Osteocyte (in vitro differentiated cells): ENCODE data around the gene PLCB4. TPM values are rescaled to one million over a fixed set of nuclear protein-coding genes. Genes with fewer than 3 reads are reported as not detected.
A peak's percentile ranks its signal among the peaks of the same experiment; 100 is the strongest.
"Not testable (repeated sequence)": the region's sequence is repeated elsewhere in the genome, so short reads cannot be mapped to it uniquely, and the experiment has no call there.

Experiments used
- DNase-seq: peaks from one replicate; pipeline ENCODE4 v3.0.0; 2021; ENCODE audit warnings: mixed read lengths; ENCODE audit not compliant: unreplicated experiment; ENCODE audit errors: extremely low spot score
- H3K27ac Mint-ChIP-seq: one replicate; pipeline ENCODE4 v1.8.0; 2021; ENCODE audit warnings: mild to moderate bottlenecking, mixed read lengths; ENCODE audit not compliant: unreplicated experiment
- H3K27me3 Mint-ChIP-seq: one replicate; pipeline ENCODE4 v1.8.0; 2021; ENCODE audit warnings: mixed read lengths; ENCODE audit not compliant: unreplicated experiment
- H3K36me3 Mint-ChIP-seq: one replicate; pipeline ENCODE4 v1.8.0; 2021; ENCODE audit warnings: mixed read lengths; ENCODE audit not compliant: unreplicated experiment
- H3K4me1 Mint-ChIP-seq: one replicate; pipeline ENCODE4 v1.8.0; 2021; ENCODE audit warnings: mixed read lengths; ENCODE audit not compliant: unreplicated experiment
- H3K4me3 Mint-ChIP-seq: one replicate; pipeline ENCODE4 v1.8.0; 2021; ENCODE audit warnings: mild to moderate bottlenecking, moderate library complexity, mixed read lengths; ENCODE audit not compliant: unreplicated experiment
- H3K9me3 Mint-ChIP-seq: one replicate; pipeline ENCODE4 v1.8.0; 2021; ENCODE audit warnings: mixed read lengths; ENCODE audit not compliant: unreplicated experiment
- CTCF ChIP-seq: fragments of 200-600 bp; sonication (generic); IDR thresholded peaks from 2 replicates; pipeline ENCODE4 v1.5.0; 2021; ENCODE audit warnings: antibody characterized with exemption, mild to moderate bottlenecking, moderate library complexity
- total RNA-seq: library from RNA; stranded (reverse); gene quantifications from 2 replicates; pipeline ENCODE4 v1.2.1, GENCODE V29; 2021

PLCB4 gene
- total RNA-seq, 1 donor from 2014 or later, result 5.3 TPM

GRCh38 chr20:9040863-9041524, 27.9 kb upstream of the PLCB4 start:
- no peak for DNase-seq
- no peak for TF ChIP-seq CTCF
- no peak overlapping the region for H3K4me3 Mint-ChIP-seq
- peaks cover 10% of the 10 kb centered on the region for H3K4me1 Mint-ChIP-seq
- H3K9me3 Mint-ChIP-seq, result no peaks in the 10 kb centered on the region
- H3K27me3 Mint-ChIP-seq, result no peaks in the 10 kb centered on the region
- no peaks in the 10 kb centered on the region for H3K36me3 Mint-ChIP-seq
- no peak overlapping the region for H3K27ac Mint-ChIP-seq

GRCh38 chr20:9043364-9043763, 25.5 kb upstream of the PLCB4 start:
- no peak overlapping the region for H3K4me3 Mint-ChIP-seq
- no peak for TF ChIP-seq CTCF
- H3K4me1 Mint-ChIP-seq, result peaks cover 7% of the 10 kb centered on the region
- DNase-seq, result no peak
- peaks cover 6% of the 10 kb centered on the region for H3K9me3 Mint-ChIP-seq
- H3K36me3 Mint-ChIP-seq, result no peaks in the 10 kb centered on the region
- H3K27me3 Mint-ChIP-seq, result no peaks in the 10 kb centered on the region
- no peak overlapping the region for H3K27ac Mint-ChIP-seq

GRCh38 chr20:9047928-9048327, 21.0 kb upstream of the PLCB4 start:
- peaks cover 24% of the 10 kb centered on the region for H3K4me1 Mint-ChIP-seq
- H3K4me3 Mint-ChIP-seq, DNase-seq, H3K27me3 Mint-ChIP-seq, H3K36me3 Mint-ChIP-seq, H3K27ac Mint-ChIP-seq: not testable (repeated sequence)
- H3K9me3 Mint-ChIP-seq, result peaks cover 14% of the 10 kb centered on the region

GRCh38 chr20:9051508-9051907, 17.4 kb upstream of the PLCB4 start:
- no peak for TF ChIP-seq CTCF
- DNase-seq, result no peak
- peaks cover 2% of the 10 kb centered on the region for H3K36me3 Mint-ChIP-seq
- no peaks in the 10 kb centered on the region for H3K27me3 Mint-ChIP-seq
- peaks cover 38% of the 10 kb centered on the region for H3K4me1 Mint-ChIP-seq
- peaks cover 14% of the 10 kb centered on the region for H3K9me3 Mint-ChIP-seq
- peak overlapping the region; percentile 81 for H3K27ac Mint-ChIP-seq
- H3K4me3 Mint-ChIP-seq, result peak overlapping the region; percentile 2

- Mint-ChIP-seq H3K9me3 (peaks cover 19% of the 10 kb centered on the region), H3K4me1 (peaks cover 38% of the 10 kb centered on the region), H3K27ac (peak overlapping the region; percentile 81), H3K27me3 (no peaks in the 10 kb centered on the region), H3K4me3 (peak overlapping the region; percentile 2), H3K36me3 (peaks cover 2% of the 10 kb centered on the region)
- no peak for DNase-seq
- no peak for TF ChIP-seq CTCF
These were observed 16.8 kb upstream of the PLCB4 start for GRCh38 chr20:9052136-9052535.

- Mint-ChIP-seq H3K27ac (no peak overlapping the region), H3K4me1 (peaks cover 38% of the 10 kb centered on the region), H3K27me3 (no peaks in the 10 kb centered on the region), H3K4me3 (no peak overlapping the region), H3K36me3 (peaks cover 2% of the 10 kb centered on the region), H3K9me3 (peaks cover 14% of the 10 kb centered on the region)
- no peak for DNase-seq
- TF ChIP-seq CTCF, result no peak
These were observed 15.8 kb upstream of the PLCB4 start for GRCh38 chr20:9053108-9053507.
